ENCODE results near the gene EP300.

DNA sequence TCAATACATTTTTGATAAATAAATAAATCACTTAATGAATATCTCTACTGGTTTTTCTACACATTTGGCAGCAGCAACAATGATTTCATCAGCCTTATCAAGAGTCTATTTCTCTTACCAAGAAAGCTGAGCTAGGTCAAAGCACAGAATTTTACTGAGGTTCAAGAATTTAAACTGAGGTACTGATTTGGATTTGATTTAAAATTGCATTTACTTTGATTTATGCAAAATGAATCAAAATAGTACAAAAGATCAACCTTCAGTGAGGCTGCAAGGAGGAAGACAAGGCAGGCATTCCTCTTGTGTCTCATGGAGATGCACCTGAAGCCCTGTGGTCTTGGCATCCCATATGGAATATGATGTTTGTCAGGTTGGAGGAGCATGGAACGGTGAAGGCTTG lies 15.5 kb upstream of the EP300 start:
- TF ChIP-seq EZH2phosphoT487 (IDR thresholded peaks at IDR 0.05) = no peak
- TF ChIP-seq, protein P1, sequence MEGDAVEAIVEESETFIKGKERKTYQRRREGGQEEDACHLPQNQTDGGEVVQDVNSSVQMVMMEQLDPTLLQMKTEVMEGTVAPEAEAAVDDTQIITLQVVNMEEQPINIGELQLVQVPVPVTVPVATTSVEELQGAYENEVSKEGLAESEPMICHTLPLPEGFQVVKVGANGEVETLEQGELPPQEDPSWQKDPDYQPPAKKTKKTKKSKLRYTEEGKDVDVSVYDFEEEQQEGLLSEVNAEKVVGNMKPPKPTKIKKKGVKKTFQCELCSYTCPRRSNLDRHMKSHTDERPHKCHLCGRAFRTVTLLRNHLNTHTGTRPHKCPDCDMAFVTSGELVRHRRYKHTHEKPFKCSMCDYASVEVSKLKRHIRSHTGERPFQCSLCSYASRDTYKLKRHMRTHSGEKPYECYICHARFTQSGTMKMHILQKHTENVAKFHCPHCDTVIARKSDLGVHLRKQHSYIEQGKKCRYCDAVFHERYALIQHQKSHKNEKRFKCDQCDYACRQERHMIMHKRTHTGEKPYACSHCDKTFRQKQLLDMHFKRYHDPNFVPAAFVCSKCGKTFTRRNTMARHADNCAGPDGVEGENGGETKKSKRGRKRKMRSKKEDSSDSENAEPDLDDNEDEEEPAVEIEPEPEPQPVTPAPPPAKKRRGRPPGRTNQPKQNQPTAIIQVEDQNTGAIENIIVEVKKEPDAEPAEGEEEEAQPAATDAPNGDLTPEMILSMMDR (IDR thresholded peaks at IDR 0.05) = no peak
- no peak for TF ChIP-seq EZH2 (IDR thresholded peaks at IDR 0.05)

Data from neural progenitor cell (in vitro differentiated cells).